ENCODE measurements around the gene PRND. TPM values are rescaled to one million over a fixed set of nuclear protein-coding genes. Genes with fewer than 3 reads are reported as not detected.

The PRND gene
- total RNA-seq, 1 experiment from 2014 or later = 0.04 TPM

DNA sequence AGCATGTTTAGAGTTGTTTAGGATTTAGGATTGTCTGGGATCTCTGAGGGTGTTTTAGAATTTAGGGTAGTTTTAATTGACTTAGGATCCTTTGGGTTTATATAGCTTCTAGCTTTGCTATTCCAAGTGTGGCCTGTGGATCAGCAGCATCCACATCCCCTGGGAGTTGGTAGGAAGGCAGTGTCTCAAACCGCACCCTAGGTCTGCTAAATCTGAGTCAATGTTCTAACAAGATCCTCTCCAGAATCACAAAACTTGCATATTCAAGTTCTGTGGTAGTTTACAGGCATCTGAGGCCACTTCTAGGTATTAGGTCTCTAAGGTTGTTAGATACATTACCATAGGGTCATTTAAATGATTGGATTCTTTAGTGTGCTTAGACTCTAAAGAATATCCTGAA lies 48.3 kb downstream of the PRND start:
- Histone ChIP-seq H4K5ac (ENCODE audit: insufficient read length, low read depth, low read length) (no peak overlapping the region), H2AFZ (ENCODE audit: low read length) (no peak overlapping the region), H3K4ac (ENCODE audit: low read depth, low read length) (no peak overlapping the region), H3K79me1 (ENCODE audit: insufficient read depth, low read depth, low read length, poor library complexity, severe bottlenecking) (no peaks in the 10 kb centered on the region), H2BK120ac (ENCODE audit: low read depth, low read length, poor library complexity, severe bottlenecking) (no peak overlapping the region), H2AK5ac (ENCODE audit: insufficient read length, low read length) (no peak overlapping the region), H3K4me2 (ENCODE audit: insufficient read depth, insufficient read length, low read length) (no peak overlapping the region), H3K56ac (ENCODE audit: insufficient read length, low read depth, low read length) (no peak overlapping the region), H2BK20ac (ENCODE audit: low read depth, low read length, poor library complexity, severe bottlenecking) (no peak overlapping the region), H2BK15ac (ENCODE audit: low read depth, low read length) (no peak overlapping the region), H4K20me1 (ENCODE audit: control insufficient read depth, insufficient read depth, insufficient read length) (no peaks in the 10 kb centered on the region), H3K23ac (ENCODE audit: insufficient read length, low read depth, low read length) (no peak overlapping the region), H2BK12ac (ENCODE audit: insufficient read length, low read depth, low read length) (no peak overlapping the region), H3K27ac (ENCODE audit: insufficient read length, low read depth, low read length) (no peak overlapping the region), H3K14ac (ENCODE audit: insufficient read depth, low read length) (no peak overlapping the region), H3K9me3 (ENCODE audit: control insufficient read depth, low read depth, low read length) (peaks cover 11% of the 10 kb centered on the region), H3T11ph (ENCODE audit: low read length) (no peak overlapping the region), H3K18ac (ENCODE audit: insufficient read length, low read depth, low read length) (no peak overlapping the region), H4K91ac (ENCODE audit: insufficient read length, low read depth, low read length) (no peak overlapping the region), H2BK5ac (ENCODE audit: insufficient read length, low read length) (no peak overlapping the region), H3K9ac (ENCODE audit: extremely low read depth, insufficient read length, low read length) (no peak overlapping the region), H3K23me2 (ENCODE audit: insufficient read length, low read depth, low read length, poor library complexity, severe bottlenecking) (no peaks in the 10 kb centered on the region), H3K79me2 (ENCODE audit: insufficient read depth, low read length) (no peaks in the 10 kb centered on the region), H3K4me1 (ENCODE audit: insufficient read depth, low read length) (no peaks in the 10 kb centered on the region), H4K8ac (replicated peaks; ENCODE audit: insufficient read length, low read depth, low read length) (no peak overlapping the region), H3K27me3 (ENCODE audit: insufficient read depth, low read length) (no peaks in the 10 kb centered on the region)
- Mint-ChIP-seq H3K27ac (no peak overlapping the region), H3K9me3 (peaks cover 18 to 21% of the 10 kb centered on the region in 2 experiments), H3K4me1 (no peaks in the 10 kb centered on the region), H3K27me3 (ENCODE audit: low read depth) (no peaks in the 10 kb centered on the region; the same call in 1 of the 2 replicates), H3K36me3 (ENCODE audit: insufficient read depth in 1 of 3, low read depth in 3 of 3) (peaks cover 0 to 17% (median 6%) of the 10 kb centered on the region in 3 experiments; a peak in 6 of 7 replicates), H3K4me3 (no peak overlapping the region)
- no peak for DNase-seq
- no CpG with 5 or more reads among the region's 1 CpG for WGBS (ENCODE audit: extremely low coverage, insufficient read length, low lambda C conversion rate)
- TF ChIP-seq, protein P1, sequence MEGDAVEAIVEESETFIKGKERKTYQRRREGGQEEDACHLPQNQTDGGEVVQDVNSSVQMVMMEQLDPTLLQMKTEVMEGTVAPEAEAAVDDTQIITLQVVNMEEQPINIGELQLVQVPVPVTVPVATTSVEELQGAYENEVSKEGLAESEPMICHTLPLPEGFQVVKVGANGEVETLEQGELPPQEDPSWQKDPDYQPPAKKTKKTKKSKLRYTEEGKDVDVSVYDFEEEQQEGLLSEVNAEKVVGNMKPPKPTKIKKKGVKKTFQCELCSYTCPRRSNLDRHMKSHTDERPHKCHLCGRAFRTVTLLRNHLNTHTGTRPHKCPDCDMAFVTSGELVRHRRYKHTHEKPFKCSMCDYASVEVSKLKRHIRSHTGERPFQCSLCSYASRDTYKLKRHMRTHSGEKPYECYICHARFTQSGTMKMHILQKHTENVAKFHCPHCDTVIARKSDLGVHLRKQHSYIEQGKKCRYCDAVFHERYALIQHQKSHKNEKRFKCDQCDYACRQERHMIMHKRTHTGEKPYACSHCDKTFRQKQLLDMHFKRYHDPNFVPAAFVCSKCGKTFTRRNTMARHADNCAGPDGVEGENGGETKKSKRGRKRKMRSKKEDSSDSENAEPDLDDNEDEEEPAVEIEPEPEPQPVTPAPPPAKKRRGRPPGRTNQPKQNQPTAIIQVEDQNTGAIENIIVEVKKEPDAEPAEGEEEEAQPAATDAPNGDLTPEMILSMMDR (conservative IDR thresholded peaks at IDR 0.05) = no peak
